H1 (cell line): ENCODE results near the gene SMTN.

Experiments used
- CTCF ChIP-seq, 3 experiments: IDR thresholded peaks; 1 replicate in 2 of 3; 2 replicates in 1 of 3; pipeline versions ENCODE4 v1.5.1 to v1.6.1; 2011; ENCODE audit warnings: low read length in 3 of 3, mild to moderate bottlenecking in 3 of 3, inconsistent platforms in 2 of 3, low read depth in 1 of 3, moderate library complexity in 1 of 3; ENCODE audit not compliant: insufficient read depth in 1 of 3; ENCODE audit errors: control extremely low read depth in 1 of 3
- EZH2 ChIP-seq: fragments of 200-600 bp; sonication (generic); IDR thresholded peaks from 2 replicates; pipeline ENCODE4 v1.7.1; 2012; ENCODE audit warnings: low read depth, mild to moderate bottlenecking, moderate library complexity, low read length, inconsistent platforms; ENCODE audit not compliant: severe bottlenecking
- JUN ChIP-seq: IDR thresholded peaks from 2 replicates; pipeline ENCODE4 v1.6.1; 2011; ENCODE audit warnings: low read depth, mild to moderate bottlenecking, improper control_type of control experiment, low read length
- POLR2A ChIP-seq, 2 experiments: IDR thresholded peaks; 1 replicate in 1 of 2; 2 replicates in 1 of 2; pipeline ENCODE4 v1.6.1; 2011; ENCODE audit warnings: low read depth in 2 of 2, low read length in 2 of 2, mild to moderate bottlenecking in 2 of 2; ENCODE audit errors: control extremely low read depth in 1 of 2

- TF ChIP-seq JUN, result no peak
- no peak for TF ChIP-seq EZH2
- TF ChIP-seq POLR2A (IDR thresholded peaks at IDR 0.05; ENCODE audit: control extremely low read depth in 1 of 2, low read depth in 2 of 2, low read length in 2 of 2), result no peak
- no peak for TF ChIP-seq CTCF (IDR thresholded peaks at IDR 0.05; ENCODE audit: control extremely low read depth in 1 of 3, insufficient read depth in 1 of 3, low read depth in 1 of 3, low read length in 3 of 3)
Observed at GRCh38 chr22:31125521-31126117, 44.5 kb downstream of the SMTN start.
